MCF 10A (cell line): ENCODE results near the gene KRT10. TPM values are rescaled to one million over a fixed set of nuclear protein-coding genes. Genes with fewer than 3 reads are reported as not detected.

Experiments
- BruUV-seq: library from RNA; stranded (reverse); fragments of 400-500 nt; replicated peaks from 2 replicates; lab custom pipeline; 2021; lab: Mats Ljungman, UMichigan
- CTCF ChIA-PET: fragments of 300-600 bp; sonication (Branson Sonifier 250); formaldehyde crosslinking; extraction: SDS; loops from one replicate; lab custom pipeline; 2021; ENCODE audit warnings: antibody characterized with exemption, inconsistent platforms; lab: Yijun Ruan, JAX
- POLR2A ChIA-PET: fragments of 300-600, 350-650 bp; sonication (Branson Sonifier 250); formaldehyde crosslinking; extraction: SDS; loops from one replicate; lab custom pipeline; 2020; ENCODE audit warnings: antibody characterized with exemption, inconsistent platforms; lab: Yijun Ruan, JAX
- DNase-seq: peaks from one replicate; pipeline ENCODE4 v3.0.0-alpha.2; 2018; ENCODE audit not compliant: unreplicated experiment
- H3K27ac Mint-ChIP-seq: one replicate; pipeline ENCODE4 v1.8.0; 2022; ENCODE audit warnings: mild to moderate bottlenecking, low read depth, mixed read lengths; ENCODE audit not compliant: unreplicated experiment
- H3K27me3 Mint-ChIP-seq: one replicate; pipeline ENCODE4 v1.8.0; 2022; ENCODE audit warnings: mixed read lengths; ENCODE audit not compliant: insufficient read depth, unreplicated experiment
- H3K36me3 Mint-ChIP-seq: one replicate; pipeline ENCODE4 v1.8.0; 2022; ENCODE audit warnings: mild to moderate bottlenecking, moderate library complexity, mixed read lengths; ENCODE audit not compliant: insufficient read depth, unreplicated experiment
- H3K4me1 Mint-ChIP-seq: one replicate; pipeline ENCODE4 v1.8.0; 2022; ENCODE audit warnings: mixed read lengths; ENCODE audit not compliant: insufficient read depth, unreplicated experiment
- H3K4me3 Mint-ChIP-seq: one replicate; pipeline ENCODE4 v1.8.0; 2022; ENCODE audit warnings: mild to moderate bottlenecking, moderate library complexity, mixed read lengths; ENCODE audit not compliant: unreplicated experiment
- H3K9me3 Mint-ChIP-seq: one replicate; pipeline ENCODE4 v1.8.0; 2022; ENCODE audit warnings: mixed read lengths; ENCODE audit not compliant: unreplicated experiment
- CTCF ChIP-seq: fragments of 200-600 bp; IDR thresholded peaks from one replicate; pipeline ENCODE4 v1.8.0; 2022; ENCODE audit warnings: antibody characterized with exemption, mild to moderate bottlenecking; ENCODE audit not compliant: unreplicated experiment
- intact Hi-C: fragments of 100-400 bp; cut with micrococcal nuclease; formaldehyde crosslinking; loops from 2 replicates; pipeline ENCODE4 v1.14.1; 2022
- total RNA-seq: library from RNA; stranded (reverse); gene quantifications from 2 replicates; pipeline ENCODE4 v1.2.3, GENCODE V29; 2022

Gene KRT10
- total RNA-seq, 1 experiment from 2014 or later = 95.5 TPM

GRCh38 chr17:40827746-40828453, 5.5 kb upstream of the KRT10 start:
- peak; percentile 89 for DNase-seq
- H3K36me3 Mint-ChIP-seq = peaks cover 5% of the 10 kb centered on the region
- H3K4me3 Mint-ChIP-seq = peak overlapping the region; percentile 64
- H3K27ac Mint-ChIP-seq = peak overlapping the region; percentile 94
- no peak for TF ChIP-seq CTCF
- ChIA-PET POLR2A (interaction anchor here (0.6 to 12.6 kb wide), 20 partner anchors 9 to 961 kb away, joined by 3 to 352 read pairs (median 4); partner anchors contain the start of genes EIF1, KRT17, SMARCE1 and TOP2A), CTCF (interaction anchor here (0.7 to 1.5 kb wide), 3 partner anchors 9 to 27 kb away, joined by 3 to 5 read pairs (median 4); no protein-coding TSS in a partner anchor)
- H3K27me3 Mint-ChIP-seq = no peaks in the 10 kb centered on the region
- peaks cover 5% of the 10 kb centered on the region for H3K9me3 Mint-ChIP-seq
- BruUV-seq = TSS peak; percentile 73
- intact Hi-C loops = no loop called here
- peaks cover 41% of the 10 kb centered on the region for H3K4me1 Mint-ChIP-seq

- ChIA-PET CTCF (interaction anchor here (0.7 to 1.1 kb wide), 2 partner anchors 14 to 693 kb away, joined by 3 read pairs; no protein-coding TSS in a partner anchor), POLR2A (interaction anchor here (0.8 to 12.6 kb wide), 8 partner anchors 8 to 865 kb away, joined by 3 to 352 read pairs (median 4); partner anchors contain the start of gene EIF1)
- BruUV-seq = no TSS peak
- intact Hi-C loops = no loop called here
- Mint-ChIP-seq H3K4me1 (peaks cover 50% of the 10 kb centered on the region), H3K4me3 (no peak overlapping the region), H3K27me3 (no peaks in the 10 kb centered on the region), H3K27ac (peak overlapping the region; percentile 94), H3K36me3 (peaks cover 13% of the 10 kb centered on the region), H3K9me3 (peaks cover 5% of the 10 kb centered on the region)
- no peak for DNase-seq
- no peak for TF ChIP-seq CTCF
Measured at GRCh38 chr17:40825599-40825998, 3.2 kb upstream of the KRT10 start.

- TF ChIP-seq CTCF = no peak
- intact Hi-C loops = no loop called here
- H3K27ac Mint-ChIP-seq = peak overlapping the region; percentile 12
- POLR2A ChIA-PET = interaction anchor here (0.7 to 12.6 kb wide), 6 partner anchors 15 to 864 kb away, joined by 3 to 352 read pairs (median 4); partner anchors contain the start of gene EIF1
- peak overlapping the region; percentile 14 for H3K4me3 Mint-ChIP-seq
- no peak for DNase-seq
- peaks cover 5% of the 10 kb centered on the region for H3K9me3 Mint-ChIP-seq
- CTCF ChIA-PET = interaction anchor here (0.9 kb wide), 1 partner anchor 825 kb away, joined by 3 read pairs; no protein-coding TSS in a partner anchor
- BruUV-seq = no TSS peak
- peaks cover 49% of the 10 kb centered on the region for H3K4me1 Mint-ChIP-seq
- H3K27me3 Mint-ChIP-seq = no peaks in the 10 kb centered on the region
- H3K36me3 Mint-ChIP-seq = peaks cover 27% of the 10 kb centered on the region
Measured at GRCh38 chr17:40824015-40824832, 1.8 kb upstream of the KRT10 start.
